Fibroblast of skin of right quadriceps (primary cell): Measurements from ENCODE around the gene NDUFV1.
"Not testable (repeated sequence)": the region's sequence is repeated elsewhere in the genome, so short reads cannot be mapped to it uniquely, and the experiment has no call there.

Source experiments
- DNase-seq: peaks from one replicate; pipeline ENCODE4 v3.0.0-alpha.2; 2013

NDUFV1 gene

DNA sequence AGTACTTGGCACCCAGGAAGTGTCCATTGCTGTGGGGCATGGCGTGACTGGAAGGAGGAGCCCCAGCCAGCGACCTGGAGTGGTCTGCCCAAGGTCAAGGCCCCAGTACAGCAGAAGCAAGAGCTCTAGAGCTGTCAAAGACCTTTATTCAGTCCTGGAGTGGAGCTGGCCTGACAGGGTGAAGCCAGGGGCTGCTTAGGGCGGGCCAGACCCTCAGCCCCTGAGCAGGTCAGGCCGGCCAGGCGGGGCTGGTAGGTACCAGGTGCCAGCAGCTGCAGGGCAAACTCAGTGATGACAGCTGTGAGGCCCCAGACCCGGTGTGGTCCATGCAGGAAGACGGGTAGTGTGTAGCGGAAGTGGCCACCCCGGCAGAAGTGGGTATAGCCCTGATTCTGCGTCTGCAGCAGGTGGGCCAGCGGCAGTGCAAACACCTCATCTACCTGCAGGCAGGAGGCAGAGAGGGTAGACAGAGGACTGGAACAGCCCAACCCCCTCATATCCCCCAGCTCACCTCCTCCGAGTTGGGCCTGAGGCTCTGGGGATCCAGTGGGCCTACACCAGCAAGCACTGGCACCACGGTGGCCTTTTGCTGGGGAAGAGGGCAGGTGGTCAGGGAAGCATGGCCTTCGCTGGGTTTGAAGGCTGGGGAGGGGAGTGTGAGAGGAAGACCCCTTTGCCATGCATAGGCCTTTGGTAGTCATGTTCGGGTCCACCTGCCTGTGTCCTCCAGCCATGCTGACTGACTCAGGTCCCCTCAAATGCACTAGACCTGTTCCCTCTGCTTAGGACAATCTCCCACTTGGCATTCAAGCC, 21.3 kb downstream of the NDUFV1 start:
- DNase-seq = no peak

DNA sequence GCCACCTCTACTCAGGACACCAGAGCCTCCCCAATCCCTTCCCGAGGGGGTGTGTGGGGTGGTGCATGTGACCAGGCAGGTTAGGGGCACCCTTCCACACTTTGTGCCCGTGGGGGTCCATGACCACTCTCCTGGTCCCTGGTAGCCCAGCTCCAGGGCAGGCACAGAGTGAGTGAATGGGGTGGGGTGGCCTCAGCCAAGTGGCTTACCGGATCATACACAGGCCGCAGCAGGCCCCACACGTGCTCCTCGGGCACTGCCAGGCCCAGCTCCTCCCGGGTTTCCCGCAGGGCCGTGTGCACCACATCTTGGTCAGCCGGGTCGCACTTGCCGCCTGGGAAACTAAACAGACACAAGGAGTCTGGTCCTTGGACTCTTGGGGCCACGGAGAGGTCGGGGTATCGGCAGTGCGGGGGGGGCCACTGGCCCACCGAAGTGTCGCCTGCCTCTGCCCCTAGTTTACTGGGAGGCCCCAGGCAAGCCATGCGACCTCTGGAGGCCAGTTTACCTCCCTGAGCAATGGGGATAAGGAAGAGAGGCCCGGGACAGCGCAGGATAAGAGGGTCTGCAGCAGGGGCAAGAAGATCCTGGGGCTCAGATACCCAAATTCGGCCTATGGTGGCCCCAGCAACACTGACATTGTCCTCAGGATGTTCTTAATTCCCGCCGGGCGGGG, 22.1 kb downstream of the NDUFV1 start:
- DNase-seq = no peak

DNA sequence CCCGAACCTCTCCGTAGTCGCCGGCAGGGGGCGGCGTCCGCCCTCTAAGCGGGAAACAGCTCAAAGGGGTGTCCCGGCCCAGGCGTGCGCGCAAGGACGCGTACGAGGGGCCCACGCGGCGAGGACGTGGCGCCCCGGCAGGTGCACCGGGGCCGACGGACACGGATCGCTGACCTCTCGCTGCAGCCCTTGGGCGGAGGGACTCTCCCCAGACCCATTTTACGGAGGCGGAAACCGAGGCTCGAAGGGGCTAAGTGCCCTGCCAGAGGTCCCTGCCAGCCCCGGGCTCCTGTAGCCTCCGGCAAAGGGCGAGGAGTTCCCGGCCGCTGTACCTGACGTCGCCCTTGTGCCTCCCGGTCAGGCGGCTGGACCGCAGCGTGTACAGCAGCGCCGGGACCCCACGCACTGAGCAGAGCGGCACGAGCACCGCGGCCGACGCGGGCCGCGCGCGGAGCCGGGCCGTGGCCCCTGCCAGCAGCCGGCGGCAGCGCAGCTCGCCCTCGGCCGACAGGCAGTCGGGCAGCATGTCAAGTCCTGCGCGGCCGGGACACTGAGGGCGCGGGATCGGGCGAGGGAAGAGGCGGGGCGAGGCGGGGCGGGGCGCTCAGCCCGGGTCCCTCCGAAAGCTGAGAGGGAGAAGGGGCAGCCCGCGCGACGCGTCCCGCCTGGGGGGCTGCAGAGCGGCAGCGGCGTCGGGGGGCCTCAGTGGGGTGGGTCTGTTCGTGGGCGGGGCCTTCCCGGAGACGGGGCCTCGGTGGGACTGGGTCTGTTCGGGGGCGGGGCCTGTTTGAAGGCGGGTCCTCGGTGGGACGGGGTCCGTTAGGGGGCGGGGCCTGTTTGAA, 22.9 kb downstream of the NDUFV1 start, which contains the start of gene NUDT8:
Gene NUDT8 (minus strand): TSS at position 552 of the 842 bp plus-strand sequence. CDS start 26 bp downstream, at position 526.
- DNase-seq = peak; percentile 73

DNA sequence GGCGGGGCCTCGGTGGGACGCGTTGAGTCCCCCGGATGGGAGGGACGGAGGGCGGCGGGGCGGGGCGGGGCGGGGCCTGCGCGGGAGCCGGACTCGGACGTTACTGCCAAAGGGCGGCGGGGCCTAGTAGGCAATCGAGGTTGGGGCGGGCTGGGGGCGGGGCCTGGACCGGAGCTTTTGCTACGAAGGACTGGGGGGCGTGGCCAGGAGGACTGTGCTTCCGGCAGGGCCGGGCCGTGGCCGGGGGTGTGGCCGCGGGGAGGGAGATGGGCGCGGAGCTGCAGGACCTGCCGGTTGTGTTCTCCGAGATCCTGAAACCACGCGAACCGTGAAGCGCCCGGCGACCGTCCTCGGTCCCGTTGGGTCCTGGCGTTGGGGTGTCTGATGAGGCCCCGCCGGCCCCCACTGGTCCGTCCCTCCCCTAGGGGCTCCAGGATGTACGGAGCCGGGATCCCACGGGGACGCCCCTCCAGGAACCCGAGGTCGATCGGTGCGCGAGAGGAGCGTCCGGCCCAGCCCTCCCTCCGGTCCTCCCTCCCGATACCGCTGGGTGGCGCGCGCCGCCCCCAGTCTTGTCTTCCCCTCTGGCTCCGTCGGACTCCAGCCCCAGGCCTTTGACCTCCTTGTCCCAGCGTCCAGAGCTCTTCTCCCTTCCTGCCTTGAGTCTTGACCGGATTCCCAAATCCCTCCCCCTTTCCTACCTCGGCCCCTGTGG, 23.6 kb downstream of the NDUFV1 start:
- peak; percentile 96 for DNase-seq

DNA sequence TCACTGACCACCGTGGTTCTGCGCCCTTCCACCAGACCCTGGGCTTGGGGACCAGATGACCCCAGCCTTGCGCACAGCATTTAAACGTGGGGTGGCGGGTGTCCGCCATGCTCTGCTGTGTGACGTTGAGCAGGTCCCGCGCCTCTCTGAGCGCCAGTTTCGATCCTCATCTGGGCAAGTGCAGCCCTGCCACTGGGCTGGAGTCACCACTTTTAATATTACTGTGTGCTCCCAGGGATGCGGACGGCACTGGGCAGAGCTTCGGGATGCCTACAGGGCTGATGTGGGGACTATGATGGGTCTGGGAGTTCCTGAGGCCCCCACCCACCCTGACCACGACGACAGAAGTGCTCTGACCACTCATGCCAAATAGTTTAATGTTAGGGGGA, 24.2 kb downstream of the NDUFV1 start:
- DNase-seq = no peak

DNA sequence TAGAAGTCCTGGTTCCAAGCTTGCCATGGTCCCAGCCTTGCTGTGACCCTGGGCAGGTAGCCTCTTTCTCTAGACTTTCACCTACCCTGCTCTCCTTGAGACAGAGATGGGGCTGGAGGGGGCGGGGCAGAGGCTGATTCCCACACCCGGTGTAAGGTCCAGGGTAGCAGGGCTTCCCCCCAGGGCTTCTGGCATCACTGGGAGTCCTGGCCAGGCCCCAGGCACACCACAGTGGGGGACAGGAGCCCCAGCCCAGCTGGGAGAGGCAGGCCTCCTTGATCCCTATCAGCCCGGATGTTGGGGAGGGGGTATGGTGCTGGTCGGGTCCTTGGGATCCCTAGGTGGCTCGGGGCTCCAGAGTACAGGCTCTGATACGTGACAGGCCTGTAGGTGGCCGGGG, 24.7 kb downstream of the NDUFV1 start:
- no peak for DNase-seq

DNA sequence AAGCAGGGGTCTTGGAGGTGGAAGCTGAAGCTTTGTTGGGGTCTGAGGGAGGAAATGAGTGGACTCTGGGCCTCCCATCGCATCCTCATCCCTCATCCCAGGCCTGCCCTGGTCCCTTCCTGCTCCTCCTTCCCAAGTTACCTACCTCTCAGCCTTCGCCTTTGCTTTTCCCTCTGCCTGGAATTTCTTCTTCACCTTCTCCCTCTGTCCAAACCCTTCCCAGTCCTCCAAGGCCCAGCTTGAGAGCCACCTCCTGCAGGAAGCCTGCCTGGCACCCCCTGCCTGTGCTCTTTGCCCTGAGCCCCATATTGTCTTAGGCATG, 25.1 kb downstream of the NDUFV1 start:
- DNase-seq = no peak

DNA sequence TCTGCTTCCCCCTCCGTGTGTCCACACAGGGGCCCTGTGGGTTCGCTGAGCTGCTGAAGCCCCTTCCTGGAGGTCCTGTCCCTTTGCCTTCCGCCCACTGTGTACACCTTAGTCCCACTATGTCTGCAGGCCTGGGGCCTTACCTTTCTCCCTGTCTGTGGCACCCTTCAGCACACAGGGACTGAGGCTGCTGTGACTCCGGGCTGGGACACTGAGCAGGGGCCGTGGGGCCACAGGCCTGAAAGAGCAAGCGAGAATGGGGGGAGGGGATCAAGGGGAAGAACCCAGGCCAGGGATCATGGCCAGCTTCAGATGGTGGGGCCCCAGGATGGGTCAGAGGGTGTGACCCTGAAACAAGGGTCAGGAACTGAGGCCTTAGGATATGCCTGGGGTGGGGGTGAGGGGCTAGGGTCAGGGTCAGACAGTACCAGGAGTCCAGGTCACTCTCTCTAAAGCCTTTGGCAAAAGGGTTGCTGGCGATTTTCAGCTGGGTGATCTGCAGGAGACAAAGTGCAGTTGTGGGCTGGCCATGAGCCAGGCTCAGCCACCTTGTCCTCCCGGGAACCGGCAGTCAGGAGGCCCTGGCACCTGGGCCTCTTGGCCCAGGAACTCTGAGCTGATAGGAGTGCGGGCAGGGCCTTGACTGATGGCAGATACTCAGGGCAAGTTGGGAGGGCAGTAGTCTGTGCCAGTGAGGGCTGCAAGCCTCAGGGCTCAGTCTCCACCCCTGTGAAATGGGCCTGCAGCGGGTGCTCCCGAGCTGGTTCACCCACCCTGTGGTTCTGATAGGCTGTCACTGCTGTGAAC, 25.6 kb downstream of the NDUFV1 start:
- DNase-seq = no peak

DNA sequence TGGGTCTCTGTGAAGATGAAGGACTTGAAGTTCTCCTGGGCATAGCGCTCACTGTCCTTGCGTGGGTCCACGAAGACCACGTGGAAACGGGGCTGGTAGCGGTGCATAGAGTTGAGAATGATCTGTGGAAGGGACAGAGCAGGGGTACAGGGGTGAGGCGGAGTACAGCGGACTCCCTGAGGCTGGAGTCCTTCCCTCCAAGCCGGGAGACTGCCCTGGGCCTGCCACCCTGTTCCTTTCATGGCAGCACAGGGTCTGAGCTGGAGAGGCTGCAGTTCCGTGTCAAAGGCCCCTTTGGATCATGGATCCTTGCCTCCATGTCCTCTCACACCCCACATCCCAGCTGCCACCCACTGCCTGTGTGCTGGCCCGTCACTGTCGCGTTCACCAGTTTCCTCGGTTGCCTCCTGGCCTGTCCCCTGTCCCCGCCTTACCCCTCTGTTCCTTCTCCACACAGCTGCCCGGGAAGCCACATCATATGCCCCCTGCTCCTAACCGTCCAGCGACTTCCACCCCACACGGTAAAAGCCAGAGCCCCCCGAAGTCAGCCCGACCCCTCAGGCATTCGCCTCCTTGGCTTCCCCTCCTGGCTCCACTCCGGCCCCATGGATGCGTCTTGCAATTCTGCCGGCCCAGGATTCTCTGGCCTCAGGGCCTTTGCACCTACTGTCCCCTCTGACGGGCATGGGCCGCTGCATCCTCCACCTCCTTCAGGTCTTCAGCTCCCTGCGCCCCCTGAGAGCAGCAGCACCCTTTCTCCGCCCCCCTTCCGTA, 26.4 kb downstream of the NDUFV1 start:
- DNase-seq = no peak

DNA sequence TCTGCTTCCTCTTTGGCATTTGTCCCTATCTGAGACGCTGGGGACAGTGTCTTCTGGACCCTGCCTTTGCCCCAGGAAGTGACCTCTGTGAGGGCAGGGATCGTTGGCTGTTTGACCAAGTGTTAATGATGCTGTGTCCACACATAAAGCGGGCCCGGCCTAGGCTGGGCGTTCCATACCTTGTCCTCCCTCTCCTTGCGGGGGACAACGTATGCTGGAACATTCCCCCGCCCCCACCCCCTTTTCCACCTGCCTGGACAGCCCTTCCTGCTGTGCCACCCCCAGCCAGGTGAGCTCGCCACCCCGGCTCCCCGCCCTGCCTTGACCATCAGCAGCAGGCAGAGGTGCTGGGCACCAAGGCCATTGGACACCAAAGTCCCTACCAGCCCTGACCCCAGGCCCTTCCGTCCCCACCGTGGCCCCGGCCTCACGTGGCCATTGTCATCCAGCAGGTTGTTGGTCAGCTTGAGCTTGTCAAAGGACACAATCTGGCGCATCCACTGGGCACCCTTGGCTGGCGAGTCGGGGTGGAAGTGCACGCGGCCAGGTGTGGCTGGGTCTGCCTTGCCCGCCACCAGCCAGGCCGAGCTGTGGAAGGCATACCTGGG, 27.1 kb downstream of the NDUFV1 start:
- DNase-seq = no peak

DNA sequence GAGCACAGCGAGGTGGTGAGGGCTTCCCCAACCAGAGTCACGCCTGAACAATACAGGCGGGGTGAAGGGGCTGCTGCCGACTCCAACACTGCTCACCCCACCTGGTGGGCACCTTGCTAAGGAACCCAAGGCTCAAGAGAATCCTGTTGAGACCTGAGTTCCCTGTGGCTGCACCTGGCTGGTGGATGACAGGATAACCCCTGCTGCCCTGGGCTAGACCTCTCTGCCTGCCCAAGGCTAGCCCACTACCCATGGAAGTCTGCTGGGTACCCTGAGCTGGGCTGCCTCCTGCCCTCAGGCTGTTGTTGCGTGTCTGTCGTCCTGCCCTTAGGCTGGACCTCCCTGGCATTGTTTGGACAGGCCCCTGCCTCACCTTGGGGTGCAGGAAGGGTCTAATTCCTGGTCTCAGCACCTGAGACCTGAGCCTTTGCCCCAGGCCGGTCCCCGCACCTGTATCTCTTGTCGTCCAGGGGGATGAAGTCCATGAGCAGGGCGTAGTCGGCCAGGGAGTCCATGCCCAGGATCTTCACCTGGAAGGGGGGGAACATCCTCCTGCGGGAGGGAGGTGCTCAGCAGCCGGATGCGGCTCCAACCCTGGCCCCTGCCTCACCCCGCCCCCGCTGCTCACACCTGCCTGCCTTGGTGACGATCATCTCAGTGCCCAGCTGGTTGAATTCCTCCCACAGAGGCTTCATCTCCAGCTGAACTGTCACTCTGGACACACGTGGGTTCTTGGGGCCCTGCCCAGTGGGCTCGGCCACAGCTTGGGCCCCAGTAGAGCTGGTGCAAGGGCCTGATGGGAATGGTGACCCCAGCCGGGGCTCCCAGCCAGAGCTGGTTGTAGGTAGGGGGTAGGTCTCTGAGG, 27.9 kb downstream of the NDUFV1 start:
- DNase-seq = no peak

DNA sequence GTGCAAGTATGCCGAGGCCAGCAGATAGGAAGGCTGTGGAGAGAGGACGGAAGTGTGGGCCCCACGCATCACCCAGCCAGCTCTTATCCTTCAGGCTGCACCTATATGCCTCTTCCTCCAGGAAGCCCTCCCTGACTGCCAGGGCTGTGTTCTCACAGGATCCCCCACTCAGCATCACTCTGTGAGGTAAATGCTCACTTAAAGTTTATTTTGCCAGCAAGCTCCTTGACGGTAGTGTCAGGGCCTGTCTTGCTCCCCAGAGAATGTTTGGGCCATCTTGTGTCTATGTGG, 28.4 kb downstream of the NDUFV1 start:
- DNase-seq = no peak

DNA sequence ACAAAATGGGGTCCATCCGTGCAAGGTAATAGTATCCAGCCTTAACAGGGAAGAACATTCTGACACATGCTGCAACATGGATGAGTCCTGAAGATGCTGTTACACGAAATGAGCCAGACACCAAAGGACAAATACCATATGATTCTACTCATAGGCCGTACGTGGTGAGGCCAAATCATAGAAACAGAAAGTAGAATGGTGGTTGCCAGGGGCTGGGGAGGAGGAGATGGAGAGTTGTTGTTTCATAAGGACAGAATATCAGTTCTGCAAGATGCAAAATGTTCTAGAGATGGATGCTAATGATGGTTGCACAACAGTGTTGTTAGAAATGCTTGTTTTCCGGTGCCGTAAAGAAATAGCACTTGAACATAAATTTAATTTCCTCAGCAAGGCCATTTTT, 30.2 kb downstream of the NDUFV1 start:
- DNase-seq = no peak

DNA sequence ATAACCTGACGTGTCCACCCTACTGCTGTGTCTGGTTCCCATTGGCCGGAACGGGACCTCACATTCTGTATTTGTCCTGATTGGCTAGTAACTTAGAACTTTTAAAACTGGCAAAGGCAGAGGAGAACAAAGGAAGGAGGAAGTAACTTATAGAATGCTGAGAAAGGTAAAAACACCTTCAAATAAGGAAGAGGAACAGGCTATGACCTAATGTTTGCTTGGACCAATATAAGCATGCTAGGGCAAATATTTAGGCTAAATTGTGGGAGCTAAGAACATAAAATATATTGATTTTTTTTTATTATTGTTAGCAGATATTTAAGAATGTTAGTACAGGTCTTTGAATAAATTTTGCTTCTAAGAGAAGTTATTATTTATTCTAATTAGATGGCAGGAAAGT, 30.7 kb downstream of the NDUFV1 start:
- DNase-seq = not testable (repeated sequence)

DNA sequence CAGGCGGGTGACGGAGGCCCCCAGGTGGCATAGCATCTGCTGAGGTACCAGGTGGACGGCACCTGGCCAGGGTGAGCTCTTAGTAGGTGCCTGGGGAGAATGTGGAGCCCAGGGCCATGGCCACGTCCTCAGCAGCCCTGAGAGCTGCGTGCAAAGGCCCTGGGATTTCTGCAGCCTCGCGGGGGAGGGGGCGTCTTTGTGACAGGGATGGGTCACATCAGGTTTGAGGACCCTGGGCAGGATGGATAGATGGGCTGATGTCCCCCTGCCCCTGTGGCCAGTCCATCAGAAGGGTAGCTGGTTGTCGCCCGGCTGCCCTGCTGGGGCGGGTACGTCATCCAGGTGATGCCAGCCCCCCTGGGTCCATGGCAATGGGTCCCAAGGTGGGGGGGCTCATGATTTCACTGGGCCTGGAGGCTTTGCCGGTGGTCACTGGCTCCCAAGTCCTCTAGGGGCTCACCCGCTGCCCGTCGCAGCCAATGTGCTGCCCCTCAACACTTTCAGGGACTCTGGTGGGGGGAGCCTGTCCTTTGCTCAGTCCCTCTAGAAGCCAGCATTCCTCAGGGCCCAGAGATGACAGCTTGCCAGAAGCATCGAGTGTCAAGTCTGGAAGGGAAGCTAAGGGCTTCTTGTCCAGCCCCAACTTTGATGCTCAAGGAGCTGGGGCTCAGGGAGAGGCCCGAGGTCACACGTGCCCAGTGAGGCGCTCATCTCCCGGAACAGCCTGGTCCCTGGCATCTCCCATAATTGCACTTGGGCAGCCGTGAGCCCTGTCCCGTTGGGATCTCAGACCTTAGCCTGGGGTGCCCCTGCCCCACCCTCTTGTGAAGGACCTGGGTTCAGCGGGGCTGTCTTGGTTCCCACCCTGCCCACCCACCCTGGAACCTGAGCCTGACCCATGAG, 32.0 kb downstream of the NDUFV1 start:
- no peak for DNase-seq

DNA sequence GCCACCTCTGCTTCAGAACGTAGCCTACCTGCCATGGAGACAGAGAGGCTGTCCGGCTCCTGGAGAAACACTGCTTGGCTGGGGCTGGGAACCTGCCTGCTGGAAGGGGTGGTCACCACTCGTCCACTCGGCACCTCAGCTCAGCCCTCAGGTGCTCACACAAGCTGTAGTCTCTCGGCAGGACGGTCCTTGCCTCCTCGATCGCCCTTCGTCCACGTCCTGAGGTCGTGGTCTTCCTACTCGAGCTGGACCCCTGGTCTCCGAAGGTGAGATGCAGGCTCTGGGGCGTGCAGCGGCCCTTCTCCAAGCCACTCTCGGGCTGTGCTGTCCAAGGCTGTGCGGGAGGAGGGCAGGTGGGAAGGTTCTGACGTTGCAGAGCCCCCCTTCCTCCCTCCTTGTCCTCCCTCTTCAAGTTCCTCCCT, 32.7 kb downstream of the NDUFV1 start, which contains the start of gene TBX10:
Gene TBX10 (minus strand): TSS at position 326 of the 422 bp plus-strand sequence. CDS start 291 bp downstream, at position 35.
- DNase-seq = no peak

DNA sequence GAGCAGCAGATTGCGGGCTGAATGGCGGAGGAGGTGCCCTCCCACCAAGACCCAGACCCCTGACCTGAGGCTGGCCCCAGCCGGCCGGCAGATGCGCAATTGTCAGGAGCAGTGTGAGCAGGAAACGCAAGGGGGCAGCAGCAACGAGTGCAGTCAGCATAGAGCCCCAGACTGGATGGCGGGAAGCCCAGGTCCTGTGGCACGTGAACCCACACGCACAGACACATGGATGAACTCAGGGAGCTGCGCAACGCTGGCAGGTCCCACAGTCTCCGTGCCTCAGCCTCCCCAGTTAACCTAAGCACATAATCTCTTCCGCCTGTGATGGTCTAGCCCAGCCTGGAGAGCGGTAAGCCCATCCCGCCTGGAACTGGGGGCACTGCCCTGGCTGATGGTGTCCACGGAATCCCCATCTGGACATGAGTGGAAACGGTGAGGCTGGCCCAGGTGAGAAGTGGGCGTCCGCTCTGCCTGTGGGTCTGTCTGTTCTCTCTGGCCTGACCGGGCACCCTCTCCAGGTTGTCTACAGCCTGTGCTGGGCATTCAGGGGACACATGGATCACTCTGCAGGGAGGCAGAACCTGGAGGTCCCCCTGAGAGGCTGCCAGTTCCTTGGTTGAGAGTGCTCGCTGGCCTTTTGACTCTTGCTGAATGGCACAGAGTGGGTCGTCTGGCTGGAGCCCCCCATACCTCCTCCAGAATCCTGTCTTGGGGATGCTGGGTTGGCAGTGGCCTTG, 33.5 kb downstream of the NDUFV1 start:
- peak; percentile 24 for DNase-seq

DNA sequence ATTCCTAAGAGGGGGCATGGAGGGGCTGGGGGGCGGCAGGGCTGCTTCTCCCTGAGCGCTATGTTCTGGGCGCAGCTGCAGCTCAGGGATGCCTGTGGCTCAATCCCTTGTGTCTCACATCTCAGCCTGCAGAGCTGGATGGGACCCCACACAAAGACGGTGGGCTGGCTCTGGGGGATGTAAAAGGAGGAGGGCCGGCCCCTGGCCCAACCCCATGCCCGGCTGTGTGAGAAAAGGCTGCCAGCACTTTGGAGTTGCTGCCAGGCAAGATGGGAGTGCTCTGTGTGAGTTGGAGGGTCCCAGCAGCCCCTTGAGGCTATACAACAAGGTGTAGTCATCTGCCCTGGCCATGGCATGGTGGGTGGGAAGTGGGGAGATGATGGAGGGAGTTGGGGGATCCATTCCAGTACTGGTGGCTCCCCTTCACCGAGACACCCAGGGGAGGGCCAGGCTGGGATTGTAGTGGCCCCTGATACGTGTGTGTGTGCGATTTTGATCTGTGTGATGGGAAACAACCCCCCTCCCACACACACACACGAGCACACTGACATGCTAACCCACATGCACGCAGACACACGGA, 34.1 kb downstream of the NDUFV1 start:
- DNase-seq = no peak
